GM23248 (cell line): ENCODE data around the gene IGSF11.

Source experiments
- EZH2 ChIP-seq: fragments of 200-600 bp; sonication (generic); IDR thresholded peaks from 2 replicates; pipeline ENCODE4 v1.6.1; 2018; ENCODE audit warnings: antibody characterized with exemption, mild to moderate bottlenecking; ENCODE audit not compliant: insufficient read depth, poor library complexity, severe bottlenecking
- EZH2phosphoT487 ChIP-seq: fragments of 200-600 bp; sonication (generic); IDR thresholded peaks from 2 replicates; pipeline ENCODE4 v1.6.1; 2018; ENCODE audit warnings: antibody characterized with exemption, moderate library complexity, mild to moderate bottlenecking, low read depth; ENCODE audit not compliant: insufficient read depth

GRCh38 chr3:118990823-118991560 lies 43.7 kb downstream of the IGSF11 start:
- TF ChIP-seq EZH2 (no peak), EZH2phosphoT487 (no peak)
